Neural cell (in vitro differentiated cells): ENCODE data around the gene STARD4. TPM values are rescaled to one million over a fixed set of nuclear protein-coding genes. Genes with fewer than 3 reads are reported as not detected.

Source experiments
- H2AFZ ChIP-seq: fragments of 200-600, 300-800 bp; sonication (generic), shearing (Covaris generic); 2 replicates; pipeline ENCODE4 v1.6.0; 2014; ENCODE audit warnings: low read depth, mild to moderate bottlenecking, antibody characterized with exemption, low read length, moderate library complexity
- H3F3A ChIP-seq: fragments of 200-600 bp; shearing (Covaris generic); 2 replicates; pipeline ENCODE4 v1.6.1; 2016; ENCODE audit warnings: mild to moderate bottlenecking, moderate library complexity, mixed read lengths, antibody characterized with exemption, low read length; ENCODE audit not compliant: insufficient read depth, poor library complexity, severe bottlenecking
- H3K27ac ChIP-seq: fragments of 200-600, 300-800 bp; sonication (generic), shearing (Covaris generic); 2 replicates; pipeline ENCODE4 v1.5.1; 2014; ENCODE audit warnings: mild to moderate bottlenecking, low read length, moderate library complexity
- H3K27me3 ChIP-seq: fragments of 300-800, 200-600 bp; sonication (generic), shearing (Covaris generic); 2 replicates; pipeline ENCODE4 v1.6.0; 2014; ENCODE audit warnings: mild to moderate bottlenecking, low read depth, low read length, moderate library complexity; ENCODE audit not compliant: insufficient read depth
- H3K36me3 ChIP-seq: fragments of 300-800, 200-600 bp; sonication (generic), shearing (Covaris generic); 2 replicates; pipeline ENCODE4 v1.5.1; 2014; ENCODE audit warnings: mild to moderate bottlenecking, antibody characterized with exemption, low read length, moderate library complexity; ENCODE audit not compliant: insufficient read depth
- H3K4me2 ChIP-seq: fragments of 300-800, 200-600 bp; sonication (generic), shearing (Covaris generic); 2 replicates; pipeline ENCODE4 v1.6.0; 2014; ENCODE audit warnings: mild to moderate bottlenecking, low read length
- H3K4me3 ChIP-seq: fragments of 300-800, 200-600 bp; sonication (generic), shearing (Covaris generic); 2 replicates; pipeline ENCODE4 v1.5.1; 2014; ENCODE audit warnings: mild to moderate bottlenecking, low read length, moderate library complexity
- H3K79me2 ChIP-seq: fragments of 200-600 bp; shearing (Covaris generic); replicated peaks from 2 replicates; pipeline ENCODE4 v1.6.0; 2014; ENCODE audit warnings: mild to moderate bottlenecking, low read length, moderate library complexity; ENCODE audit not compliant: insufficient read depth
- H3K9ac ChIP-seq: fragments of 300-800, 200-600 bp; sonication (generic), shearing (Covaris generic); 2 replicates; pipeline ENCODE4 v1.6.1; 2016; ENCODE audit warnings: mild to moderate bottlenecking, low read length, mixed read lengths
- H3K9me2 ChIP-seq: fragments of 200-600 bp; shearing (Covaris generic); 2 replicates; pipeline ENCODE4 v1.6.1; 2016; ENCODE audit warnings: mild to moderate bottlenecking, low read length, mixed read lengths; ENCODE audit not compliant: insufficient read depth
- H3K9me3 ChIP-seq: fragments of 200-600, 300-800 bp; sonication (generic), shearing (Covaris generic); 2 replicates; pipeline ENCODE4 v1.6.1; 2016; ENCODE audit warnings: mild to moderate bottlenecking, mixed run types, low read length, moderate library complexity, mixed read lengths
- H4K20me1 ChIP-seq: fragments of 200-600 bp; shearing (Covaris generic); 2 replicates; pipeline ENCODE4 v1.6.1; 2016; ENCODE audit warnings: mild to moderate bottlenecking, mixed run types; ENCODE audit not compliant: insufficient read depth
- EP300 ChIP-seq: fragments of 450-650 bp; conservative IDR thresholded peaks from 2 replicates; pipeline ENCODE4 v1.6.1; 2014; ENCODE audit warnings: antibody characterized with exemption, mild to moderate bottlenecking, moderate library complexity; ENCODE audit not compliant: poor library complexity, severe bottlenecking
- EZH2 ChIP-seq: fragments of 200-600, 300-800 bp; shearing (Covaris generic), sonication (generic); IDR thresholded peaks from 2 replicates; pipeline ENCODE4 v1.6.1; 2014; ENCODE audit warnings: antibody characterized with exemption, low read length, borderline replicate concordance, mild to moderate bottlenecking; ENCODE audit not compliant: insufficient read depth, poor library complexity, severe bottlenecking
- MXI1 ChIP-seq: fragments of 450-650 bp; conservative IDR thresholded peaks from 2 replicates; pipeline ENCODE4 v1.6.1; 2014; ENCODE audit warnings: antibody characterized with exemption, mild to moderate bottlenecking; ENCODE audit not compliant: poor library complexity, severe bottlenecking
- POLR2AphosphoS5 ChIP-seq: IDR thresholded peaks from 2 replicates; pipeline ENCODE4 v1.6.1; 2012
- RAD21 ChIP-seq: fragments of 450-650 bp; conservative IDR thresholded peaks from 2 replicates; pipeline ENCODE4 v1.6.1; 2014; ENCODE audit warnings: antibody characterized with exemption, mild to moderate bottlenecking, moderate library complexity
- SMC3 ChIP-seq: fragments of 450-650 bp; conservative IDR thresholded peaks from 2 replicates; pipeline ENCODE4 v1.6.1; 2014; ENCODE audit warnings: antibody characterized with exemption, mild to moderate bottlenecking, moderate library complexity; ENCODE audit not compliant: poor library complexity
- TAF1 ChIP-seq: IDR thresholded peaks from 2 replicates; pipeline ENCODE4 v1.6.1; 2012; ENCODE audit warnings: low read depth
- polyA plus RNA-seq: library from polyadenylated mRNA; depleted of rRNA; stranded (reverse); fragments of >200 nt; gene quantifications from 2 replicates; pipeline ENCODE4 v1.2.3, GENCODE V29; 2014
- TF ChIP-seq, protein P1 (sequence below): IDR thresholded peaks from 2 replicates; pipeline ENCODE4 v1.6.1; 2012; ENCODE audit warnings: borderline replicate concordance
- TF ChIP-seq, protein P2 (sequence below): fragments of 450-650 bp; IDR thresholded peaks from 2 replicates; pipeline ENCODE4 v1.5.1; 2014; ENCODE audit warnings: antibody characterized with exemption, mild to moderate bottlenecking, moderate library complexity; ENCODE audit not compliant: poor library complexity, severe bottlenecking

STARD4 gene
- polyA plus RNA-seq, 1 donor from 2014 or later, result 62.6 TPM

DNA sequence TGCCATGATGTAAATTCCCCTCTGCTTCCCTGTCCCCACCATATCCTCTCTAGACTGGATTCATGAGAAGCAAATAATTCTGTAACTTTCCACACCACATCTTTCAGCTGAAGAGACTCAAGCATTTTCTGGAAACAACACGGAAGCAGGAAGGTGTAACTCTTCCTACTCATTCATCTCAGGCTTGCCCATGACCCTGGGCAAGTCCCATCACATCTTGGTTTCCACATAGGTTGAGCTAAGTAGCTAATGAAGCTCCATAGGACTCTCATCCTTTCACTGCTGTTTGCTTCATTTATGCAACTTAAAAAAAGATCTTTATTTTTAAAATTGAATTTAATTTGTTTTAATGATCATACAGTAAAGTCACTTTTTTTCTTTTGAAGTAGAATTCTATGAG is 32.7 kb upstream of the STARD4 start:
- H3K27me3 ChIP-seq, result no peaks in the 10 kb centered on the region
- no peaks in the 10 kb centered on the region for H3K9me3 ChIP-seq
- no peaks in the 10 kb centered on the region for H4K20me1 ChIP-seq
- H3K9ac ChIP-seq, result no peak overlapping the region
- H3K4me2 ChIP-seq, result no peak overlapping the region
- no peaks in the 10 kb centered on the region for H3K36me3 ChIP-seq
- no peak overlapping the region for H3K27ac ChIP-seq
- no peak overlapping the region for H2AFZ ChIP-seq
- no peak overlapping the region for H3K4me3 ChIP-seq
- no peaks in the 10 kb centered on the region for H3K79me2 ChIP-seq
- H3K9me2 ChIP-seq, result no peaks in the 10 kb centered on the region
- TF ChIP-seq POLR2AphosphoS5 (no peak), MXI1 (no peak)
- H3F3A ChIP-seq, result no peaks in the 10 kb centered on the region

DNA sequence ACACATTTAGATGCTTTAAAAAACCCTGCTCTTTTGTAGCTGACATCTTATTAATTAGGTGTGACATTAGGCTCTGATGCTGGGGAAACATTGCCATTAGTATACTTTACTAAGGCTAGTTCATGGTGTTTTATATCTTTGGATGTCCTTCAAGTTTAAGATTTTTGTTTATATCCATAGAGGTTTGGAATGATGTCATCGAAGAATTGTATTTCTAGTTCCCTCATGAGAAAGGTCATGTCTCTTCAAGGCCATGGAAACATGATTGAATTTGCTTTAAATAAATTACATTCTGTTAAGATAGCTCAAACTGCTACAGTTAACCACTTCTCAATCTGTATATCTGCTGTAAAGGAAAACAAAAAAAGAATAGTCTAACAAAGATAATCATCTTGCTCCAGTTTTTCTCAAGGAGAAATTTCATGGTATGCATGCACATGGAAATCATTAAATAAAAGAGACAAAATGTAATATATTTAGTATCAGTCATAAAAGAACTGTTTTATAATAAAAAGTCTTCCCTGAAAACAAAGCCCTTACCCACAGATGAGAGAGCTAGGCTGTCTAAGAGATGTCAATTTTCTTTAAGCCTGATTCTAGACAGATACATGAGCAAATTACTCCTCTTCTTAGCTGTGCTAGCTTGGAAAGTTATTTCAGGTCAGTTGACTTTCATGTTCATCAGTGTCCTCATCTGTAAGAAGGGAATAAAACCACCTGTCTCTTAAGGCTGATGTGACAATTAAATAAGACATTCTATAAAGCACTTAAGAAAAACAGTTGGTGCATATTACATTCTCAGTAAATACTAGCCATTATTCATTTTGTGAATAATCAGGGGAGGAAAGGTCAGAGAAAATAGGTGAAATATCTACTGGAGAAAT is 25.0 kb upstream of the STARD4 start:
- Histone ChIP-seq H3K79me2 (no peaks in the 10 kb centered on the region), H3K27ac (peak overlapping the region; percentile 32), H3K36me3 (no peaks in the 10 kb centered on the region), H3K9me3 (no peaks in the 10 kb centered on the region), H3F3A (no peaks in the 10 kb centered on the region), H3K4me3 (no peak overlapping the region), H3K27me3 (no peaks in the 10 kb centered on the region), H3K9ac (no peak overlapping the region), H2AFZ (no peak overlapping the region), H3K4me2 (no peak overlapping the region), H4K20me1 (no peaks in the 10 kb centered on the region), H3K9me2 (no peaks in the 10 kb centered on the region)
- TF ChIP-seq, protein P1, sequence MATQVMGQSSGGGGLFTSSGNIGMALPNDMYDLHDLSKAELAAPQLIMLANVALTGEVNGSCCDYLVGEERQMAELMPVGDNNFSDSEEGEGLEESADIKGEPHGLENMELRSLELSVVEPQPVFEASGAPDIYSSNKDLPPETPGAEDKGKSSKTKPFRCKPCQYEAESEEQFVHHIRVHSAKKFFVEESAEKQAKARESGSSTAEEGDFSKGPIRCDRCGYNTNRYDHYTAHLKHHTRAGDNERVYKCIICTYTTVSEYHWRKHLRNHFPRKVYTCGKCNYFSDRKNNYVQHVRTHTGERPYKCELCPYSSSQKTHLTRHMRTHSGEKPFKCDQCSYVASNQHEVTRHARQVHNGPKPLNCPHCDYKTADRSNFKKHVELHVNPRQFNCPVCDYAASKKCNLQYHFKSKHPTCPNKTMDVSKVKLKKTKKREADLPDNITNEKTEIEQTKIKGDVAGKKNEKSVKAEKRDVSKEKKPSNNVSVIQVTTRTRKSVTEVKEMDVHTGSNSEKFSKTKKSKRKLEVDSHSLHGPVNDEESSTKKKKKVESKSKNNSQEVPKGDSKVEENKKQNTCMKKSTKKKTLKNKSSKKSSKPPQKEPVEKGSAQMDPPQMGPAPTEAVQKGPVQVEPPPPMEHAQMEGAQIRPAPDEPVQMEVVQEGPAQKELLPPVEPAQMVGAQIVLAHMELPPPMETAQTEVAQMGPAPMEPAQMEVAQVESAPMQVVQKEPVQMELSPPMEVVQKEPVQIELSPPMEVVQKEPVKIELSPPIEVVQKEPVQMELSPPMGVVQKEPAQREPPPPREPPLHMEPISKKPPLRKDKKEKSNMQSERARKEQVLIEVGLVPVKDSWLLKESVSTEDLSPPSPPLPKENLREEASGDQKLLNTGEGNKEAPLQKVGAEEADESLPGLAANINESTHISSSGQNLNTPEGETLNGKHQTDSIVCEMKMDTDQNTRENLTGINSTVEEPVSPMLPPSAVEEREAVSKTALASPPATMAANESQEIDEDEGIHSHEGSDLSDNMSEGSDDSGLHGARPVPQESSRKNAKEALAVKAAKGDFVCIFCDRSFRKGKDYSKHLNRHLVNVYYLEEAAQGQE, result no peak
- TF ChIP-seq, protein P2, sequence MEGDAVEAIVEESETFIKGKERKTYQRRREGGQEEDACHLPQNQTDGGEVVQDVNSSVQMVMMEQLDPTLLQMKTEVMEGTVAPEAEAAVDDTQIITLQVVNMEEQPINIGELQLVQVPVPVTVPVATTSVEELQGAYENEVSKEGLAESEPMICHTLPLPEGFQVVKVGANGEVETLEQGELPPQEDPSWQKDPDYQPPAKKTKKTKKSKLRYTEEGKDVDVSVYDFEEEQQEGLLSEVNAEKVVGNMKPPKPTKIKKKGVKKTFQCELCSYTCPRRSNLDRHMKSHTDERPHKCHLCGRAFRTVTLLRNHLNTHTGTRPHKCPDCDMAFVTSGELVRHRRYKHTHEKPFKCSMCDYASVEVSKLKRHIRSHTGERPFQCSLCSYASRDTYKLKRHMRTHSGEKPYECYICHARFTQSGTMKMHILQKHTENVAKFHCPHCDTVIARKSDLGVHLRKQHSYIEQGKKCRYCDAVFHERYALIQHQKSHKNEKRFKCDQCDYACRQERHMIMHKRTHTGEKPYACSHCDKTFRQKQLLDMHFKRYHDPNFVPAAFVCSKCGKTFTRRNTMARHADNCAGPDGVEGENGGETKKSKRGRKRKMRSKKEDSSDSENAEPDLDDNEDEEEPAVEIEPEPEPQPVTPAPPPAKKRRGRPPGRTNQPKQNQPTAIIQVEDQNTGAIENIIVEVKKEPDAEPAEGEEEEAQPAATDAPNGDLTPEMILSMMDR, result no peak
- TF ChIP-seq SMC3, result no peak
- TF ChIP-seq TAF1, result no peak
- no peak for TF ChIP-seq EZH2
- TF ChIP-seq POLR2AphosphoS5, result no peak
- no peak for TF ChIP-seq RAD21
- no peak for TF ChIP-seq MXI1
- TF ChIP-seq EP300, result no peak
